ENCODE measurements around the gene PCGF5. TPM values are rescaled to one million over a fixed set of nuclear protein-coding genes. Genes with fewer than 3 reads are reported as not detected.

Gene PCGF5
- total and polyA plus RNA-seq, 9 of the 15 experiments (the other 6 are each of a cell fraction or from before 2014, with no cell fraction given): 10.9 to 40.0 (median 20.3) TPM

DNA sequence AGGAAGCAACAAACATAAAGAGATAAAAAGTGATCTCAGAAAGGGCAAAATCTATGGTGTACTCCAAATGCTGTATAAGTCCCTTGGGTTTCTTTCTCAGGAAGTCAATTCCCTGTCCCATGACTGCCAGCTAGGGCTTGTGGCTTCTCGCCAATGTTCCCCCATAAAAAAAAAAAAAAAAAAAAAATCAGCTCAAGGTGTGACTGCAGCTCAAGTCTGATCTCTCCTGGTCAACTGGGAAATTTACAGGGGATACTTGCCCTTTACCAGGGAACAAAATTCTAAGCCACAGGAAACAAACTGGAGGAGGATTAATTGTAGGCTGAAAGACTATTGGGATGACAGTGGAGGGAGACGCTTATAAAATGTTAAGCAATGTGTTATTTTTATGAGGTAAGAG, 76.0 kb downstream of the PCGF5 start (continued):
- TF ChIP-seq ZNF384 (IDR thresholded peaks at IDR 0.05; ENCODE audit: low read depth, low read length): peak; percentile 97

DNA sequence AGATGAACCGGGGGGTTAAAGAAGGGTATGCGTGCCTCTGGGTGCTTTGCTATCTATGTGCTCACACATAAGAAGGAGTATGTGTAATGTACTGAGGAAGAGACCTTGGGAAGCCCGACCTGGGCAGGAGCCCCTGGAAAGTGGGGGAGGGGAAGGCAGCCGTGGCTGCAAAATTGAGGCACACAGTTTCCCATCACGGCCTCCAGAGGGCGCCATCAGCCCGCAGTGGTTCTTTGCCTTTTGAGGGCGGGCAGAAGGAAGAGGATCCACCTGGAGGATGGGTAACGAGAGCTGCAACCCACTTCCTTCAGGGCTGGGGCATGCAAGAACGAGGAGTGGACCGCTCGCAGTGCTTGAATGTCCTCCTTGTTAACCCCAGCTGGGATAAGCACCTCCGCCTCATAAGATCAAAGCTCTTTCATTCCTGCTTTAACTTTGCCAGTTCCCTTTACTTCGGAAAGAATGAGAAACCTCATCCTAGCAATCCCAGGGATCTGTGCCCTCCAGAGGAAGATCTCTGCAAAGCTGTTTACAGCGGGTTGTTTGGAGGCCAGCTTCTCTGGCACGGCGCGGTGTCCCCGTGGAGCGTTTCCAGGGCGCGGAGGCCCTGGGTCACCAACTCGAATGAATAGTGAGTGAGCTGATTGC, 77.9 kb downstream of the PCGF5 start:
- Histone ChIP-seq H4K20me1 (replicated peaks; ENCODE audit: control insufficient read depth, insufficient read depth, low read length) (no peaks in the 10 kb centered on the region), H3K4me1 (replicated peaks in 1 of 2; ENCODE audit: control insufficient read depth in 2 of 2, insufficient read depth in 2 of 2, low read length in 2 of 2) (peaks cover 0 to 3% of the 10 kb centered on the region in 2 experiments; a peak in 1 of 5 replicates), H3K9ac (ENCODE audit: insufficient read depth in 1 of 2, low read depth in 2 of 2, low read length in 2 of 2) (no peak overlapping the region), H3K27me3 (ENCODE audit: control insufficient read depth in 2 of 2, insufficient read depth in 2 of 2, low read length in 2 of 2) (no peaks in the 10 kb centered on the region), H3K4me2 (ENCODE audit: insufficient read depth, low read length) (peak overlapping the region; percentile 27), H3K4me3 (no peak overlapping the region), H3K36me3 (ENCODE audit: control insufficient read depth, insufficient read depth, low read length) (no peaks in the 10 kb centered on the region), H3K9me1 (ENCODE audit: control insufficient read depth, insufficient read depth, low read length) (no peaks in the 10 kb centered on the region), H3K9me3 (replicated peaks; ENCODE audit: control insufficient read depth, insufficient read depth, low read depth, low read length) (no peaks in the 10 kb centered on the region), H3K27ac (ENCODE audit: extremely low read depth, low read depth, low read length) (no peak overlapping the region), H2AFZ (ENCODE audit: low read depth, low read length) (peak overlapping the region; percentile 35), H3K79me2 (ENCODE audit: control insufficient read depth, insufficient read depth, low read length) (no peaks in the 10 kb centered on the region)
- no TSS peak for BruUV-seq (replicated peaks)
- intact Hi-C loops (cut with micrococcal nuclease) (loop anchor here (1.0 to 5.0 kb wide), 5 partner anchors 37 to 614 kb away; no protein-coding TSS in a partner anchor), in situ Hi-C loops (cut with MboI) (loop anchor here (10.0 to 25.0 kb wide), 2 partner anchors 246 to 614 kb away; partner anchors contain the start of genes BTAF1 and FGFBP3)
- ATAC-seq: peak; percentile 91
- ChIA-PET CTCF (ENCODE audit: low intra/inter-chr PET ratio) (interaction anchor here (0.6 to 1.9 kb wide), 6 partner anchors 253 to 1505 kb away, joined by 3 to 8 read pairs (median 3); no protein-coding TSS in a partner anchor), POLR2A (no interaction called here)
- peak; percentile 66 to 78 (median 74) for DNase-seq (ENCODE audit: extremely low read depth in 1 of 4, low spot score in 3 of 4)
- WGBS (ENCODE audit: insufficient coverage, low coverage, missing lambda C conversion rate): 29% methylated on average over 21 of the region's 23 CpGs
- peak; percentile 80 for FAIRE-seq
- TF ChIP-seq XRCC4 (IDR thresholded peaks at IDR 0.05; ENCODE audit: extremely low read depth, insufficient read depth, insufficient read length) (no peak), ZEB2 (IDR thresholded peaks at IDR 0.05) (0 out of 2 replicates have a peak, but pooled peaks have one; percentile 27), CTBP1 (IDR thresholded peaks at IDR 0.05; ENCODE audit: borderline replicate concordance) (peak; percentile 67; the same call in 1 of the 2 replicates), REST (IDR thresholded peaks at IDR 0.05; ENCODE audit: borderline replicate concordance) (peak; percentile 79), REST (CRISPR knock-in tag; IDR thresholded peaks at IDR 0.05; ENCODE audit: low read depth) (no peak), SMC3 (conservative IDR thresholded peaks at IDR 0.05; ENCODE audit: insufficient read depth, low read depth, low read length) (peak; percentile 88), ESRRA (IDR thresholded peaks at IDR 0.05; ENCODE audit: borderline replicate concordance, low read depth) (peak; percentile 21; the same call in 1 of the 2 replicates), CC2D1A (IDR thresholded peaks at IDR 0.05) (peak; percentile 51; the same call in 1 of the 2 replicates), CHD2 (IDR thresholded peaks at IDR 0.05; ENCODE audit: low read depth, low read length) (peak; percentile 56; the same call in 1 of the 2 replicates), LCOR (CRISPR knock-in tag; IDR thresholded peaks at IDR 0.05) (peak; percentile 35; the same call in 1 of the 2 replicates), STAG1 (CRISPR knock-in tag; IDR thresholded peaks at IDR 0.05; ENCODE audit: borderline replicate concordance) (peak; percentile 81; the same call in 1 of the 2 replicates), CXXC5 (CRISPR knock-in tag; IDR thresholded peaks at IDR 0.05) (no peak), MTF1 (CRISPR knock-in tag; IDR thresholded peaks at IDR 0.05; ENCODE audit: borderline replicate concordance) (no peak)
